Muscle of back (tissue), 11 donors: Measurements from ENCODE around the gene MOXD1. TPM values are rescaled to one million over a fixed set of nuclear protein-coding genes. Genes with fewer than 3 reads are reported as not detected.
"Not testable (repeated sequence)": the region's sequence is repeated elsewhere in the genome, so short reads cannot be mapped to it uniquely, and the experiment has no call there.

Experiments used
- DNase-seq, 3 donors: peaks; one replicate each; pipeline versions ENCODE4 v3.0.0 to v3.0.0-alpha.2; 2013
- polyA plus RNA-seq, 10 donors: library from polyadenylated mRNA; unstranded; fragments of 120-200 nt; gene quantifications; one replicate each; pipeline ENCODE4 v1.2.1, GENCODE V29; 2013; ENCODE audit not compliant: insufficient read length in 10 of 10

MOXD1 gene
- polyA plus RNA-seq, 10 donors, result 1.9 to 21.7 (median 3.8) TPM

DNA sequence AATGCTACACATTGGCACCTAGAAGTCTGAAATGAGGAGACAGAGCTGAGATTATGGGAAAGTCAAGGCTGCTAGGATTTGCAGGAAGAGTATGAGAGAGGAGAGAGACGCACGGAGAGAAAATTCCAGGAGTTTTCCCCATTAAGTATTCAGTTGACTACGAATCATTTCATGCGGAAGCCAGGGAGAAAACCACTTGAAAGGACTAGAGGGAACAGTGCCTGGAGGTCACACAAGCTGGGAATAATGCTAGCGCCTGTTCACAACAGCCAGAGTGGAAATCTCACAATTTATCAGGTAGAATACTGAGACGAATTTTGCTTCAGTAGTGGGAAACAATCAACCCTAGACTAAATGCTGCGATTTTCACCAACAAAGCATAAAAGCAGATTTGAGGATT is 118.6 kb downstream of the MOXD1 start:
- DNase-seq, result no peak

DNA sequence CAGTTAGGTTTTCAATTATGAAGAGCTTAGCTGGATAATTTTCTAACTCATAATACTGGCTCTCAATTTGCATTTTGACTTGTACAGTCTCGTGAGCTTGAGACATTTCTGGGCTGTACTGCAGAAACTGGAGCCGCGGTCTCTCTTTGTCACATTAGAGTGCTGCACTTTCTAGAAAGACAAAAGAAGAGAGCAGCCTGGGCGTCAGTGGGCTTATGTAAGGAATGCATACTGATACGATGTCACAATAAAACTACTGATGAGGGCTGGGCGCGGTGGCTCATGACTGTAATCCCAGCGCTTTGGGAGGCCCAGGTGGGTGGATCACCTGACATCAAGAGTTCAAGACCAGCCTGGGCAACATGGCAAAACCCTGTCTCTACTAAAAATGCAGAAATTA is 120.8 kb downstream of the MOXD1 start:
- no peak for DNase-seq

DNA sequence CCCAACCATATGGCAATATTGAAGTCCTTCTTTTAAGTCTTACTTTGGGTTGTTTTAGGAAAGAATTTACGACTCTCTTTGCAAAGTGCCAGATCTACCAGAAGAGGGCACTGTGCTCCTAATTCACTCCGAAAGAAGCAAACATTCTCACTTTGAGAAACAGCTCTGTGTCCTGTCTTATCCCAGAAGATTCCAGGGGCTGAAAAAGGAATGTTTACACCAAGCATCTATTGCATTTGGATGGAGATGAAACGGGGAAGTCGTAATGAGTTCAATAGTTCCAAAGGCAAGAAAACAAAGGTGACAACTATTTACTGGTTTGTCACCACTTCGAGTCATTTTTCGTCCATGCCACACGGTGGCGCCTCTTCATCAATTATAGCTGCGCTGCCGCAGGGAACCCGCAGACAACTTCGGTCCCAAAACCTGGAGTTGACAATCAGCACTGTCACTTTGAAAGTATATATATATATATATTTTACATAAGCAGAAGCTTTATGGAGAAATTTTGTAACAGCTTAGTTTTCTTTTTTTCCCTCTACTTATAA is 121.6 kb downstream of the MOXD1 start:
- peak; percentile 77 to 91 (median 78) for DNase-seq

DNA sequence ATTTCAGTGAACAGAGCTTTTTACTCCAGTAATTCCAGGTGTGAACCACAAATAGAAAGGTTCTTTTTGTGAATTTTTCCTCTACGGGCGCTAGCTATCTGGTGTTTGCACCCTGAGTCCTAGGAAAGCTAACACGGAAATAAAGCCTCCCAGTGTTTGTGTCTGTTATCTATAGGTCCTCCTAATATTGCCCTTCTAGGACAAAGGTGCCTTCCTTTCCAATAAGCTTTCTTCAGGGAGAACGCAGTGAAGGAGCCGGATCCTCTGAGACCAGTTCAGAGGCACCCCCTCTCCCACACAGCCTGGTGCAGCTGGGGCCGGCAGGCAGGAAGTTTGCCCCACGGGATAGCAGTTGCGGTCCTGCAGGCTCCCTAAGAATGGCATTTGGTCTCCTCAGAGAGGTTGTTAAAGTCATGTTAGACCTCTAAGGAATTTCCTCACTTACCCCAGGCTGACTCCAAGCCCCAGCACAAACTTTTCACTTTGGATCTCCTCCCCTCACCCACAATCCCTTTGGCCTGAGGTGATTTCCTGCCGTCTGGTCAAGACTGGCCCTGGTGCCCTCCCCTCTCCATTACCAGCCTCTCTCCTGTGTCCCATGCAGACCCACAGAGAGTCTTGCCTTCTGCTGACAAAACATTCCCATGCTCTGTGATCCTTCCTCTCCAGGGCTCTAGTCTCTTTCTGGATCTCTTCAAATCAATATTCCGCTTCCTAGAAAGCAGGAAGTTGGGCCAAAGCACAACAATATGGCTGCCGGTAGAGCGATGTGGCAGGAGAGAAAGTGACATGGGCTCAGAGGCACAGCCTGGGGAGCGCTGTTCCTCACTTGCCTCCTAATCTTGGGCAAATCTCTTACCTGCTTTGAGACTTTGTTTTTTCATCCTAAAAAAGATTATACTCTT is 126.0 kb downstream of the MOXD1 start:
- no peak for DNase-seq

DNA sequence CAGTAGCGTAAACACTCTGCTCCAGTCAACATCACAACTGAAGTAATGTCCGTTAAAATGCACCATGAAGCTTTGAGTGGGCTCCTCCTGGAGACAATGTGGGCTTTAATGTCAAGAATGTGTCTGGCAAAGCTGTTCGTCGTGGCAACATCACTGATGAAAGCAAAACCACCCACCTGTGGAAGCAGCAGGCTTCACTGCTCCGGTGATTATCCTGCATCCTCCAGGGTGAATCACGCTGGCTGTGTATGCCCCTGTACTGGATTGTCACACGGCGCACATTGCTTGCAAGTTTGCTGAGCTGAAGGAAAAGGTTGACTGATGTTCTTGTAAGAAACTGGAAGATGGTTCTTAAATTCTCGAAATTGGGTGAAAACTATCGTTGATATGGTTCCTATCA is 128.5 kb downstream of the MOXD1 start:
- no peak for DNase-seq

DNA sequence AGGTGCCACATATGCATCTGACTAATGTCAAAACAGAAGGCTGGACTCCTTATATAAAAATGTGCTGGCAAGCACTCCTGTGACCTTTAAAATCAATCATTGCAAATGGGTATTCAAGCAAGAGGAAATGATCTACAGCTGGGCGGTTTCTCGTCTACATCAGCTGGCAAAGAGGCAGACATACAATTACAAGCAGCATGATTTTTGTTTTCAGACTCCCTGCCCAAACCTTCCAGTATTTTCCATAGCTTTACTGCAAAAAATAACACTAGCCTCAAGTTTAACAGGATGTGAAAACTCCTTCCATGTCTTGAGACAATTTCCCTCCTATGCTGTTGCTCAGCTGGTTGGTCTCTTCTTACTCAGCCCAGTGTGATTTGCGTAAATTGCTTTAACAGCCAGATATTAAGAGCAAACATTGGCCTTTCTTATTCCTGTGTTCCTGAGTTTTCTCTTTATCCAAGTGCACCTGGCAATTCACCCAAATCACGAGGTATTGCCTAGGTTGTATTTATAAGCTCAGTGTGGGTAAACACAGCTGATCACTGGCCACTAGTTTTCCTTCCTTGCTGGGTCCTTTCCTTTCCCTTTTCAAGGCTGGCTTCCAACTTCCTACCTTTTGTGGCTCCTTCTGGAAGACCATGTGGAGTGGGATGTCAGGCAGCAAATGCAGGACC is 130.4 kb downstream of the MOXD1 start:
- DNase-seq, result peak in 2 of 3 donors; percentile 63 to 79

DNA sequence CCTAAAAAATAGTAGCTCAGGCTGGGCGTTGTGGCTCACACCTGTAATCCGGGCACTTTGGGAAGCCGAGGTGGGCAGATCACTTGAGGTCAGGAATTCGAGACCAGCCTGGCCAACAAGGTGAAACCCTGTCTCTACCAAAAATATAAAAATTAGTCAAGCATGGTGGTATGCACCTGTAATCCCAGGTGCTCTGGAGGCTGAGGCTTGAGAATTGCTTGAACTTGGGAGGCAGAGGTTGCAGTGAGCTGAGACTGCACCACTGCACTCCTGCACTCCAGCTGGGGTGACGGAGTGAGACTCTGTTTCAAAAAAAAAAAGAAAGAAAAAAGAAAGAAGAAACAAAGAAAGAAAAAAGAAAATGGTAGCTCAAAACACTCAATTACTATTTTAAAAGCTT is 132.6 kb downstream of the MOXD1 start:
- DNase-seq, result not testable (repeated sequence)

DNA sequence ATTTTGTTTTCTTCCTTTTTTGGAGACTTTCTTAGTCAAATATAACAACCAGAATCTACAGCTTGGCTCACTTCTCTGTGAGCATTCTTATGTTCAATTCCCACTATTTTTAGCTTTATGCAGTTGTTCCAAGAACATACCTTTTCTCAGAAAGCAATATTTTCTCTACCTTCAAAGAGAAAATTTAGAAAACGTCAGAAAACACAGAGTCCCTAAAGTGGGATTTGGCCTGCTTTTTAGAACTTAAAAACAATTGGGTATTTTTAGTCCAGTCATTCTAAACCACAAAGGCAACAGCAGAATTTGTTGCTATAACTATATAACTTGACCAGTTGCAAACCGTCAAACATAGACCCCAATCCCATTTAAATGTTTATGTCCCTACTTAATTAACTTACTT is 133.1 kb downstream of the MOXD1 start:
- peak in 1 of 3 donors; percentile 32 for DNase-seq

DNA sequence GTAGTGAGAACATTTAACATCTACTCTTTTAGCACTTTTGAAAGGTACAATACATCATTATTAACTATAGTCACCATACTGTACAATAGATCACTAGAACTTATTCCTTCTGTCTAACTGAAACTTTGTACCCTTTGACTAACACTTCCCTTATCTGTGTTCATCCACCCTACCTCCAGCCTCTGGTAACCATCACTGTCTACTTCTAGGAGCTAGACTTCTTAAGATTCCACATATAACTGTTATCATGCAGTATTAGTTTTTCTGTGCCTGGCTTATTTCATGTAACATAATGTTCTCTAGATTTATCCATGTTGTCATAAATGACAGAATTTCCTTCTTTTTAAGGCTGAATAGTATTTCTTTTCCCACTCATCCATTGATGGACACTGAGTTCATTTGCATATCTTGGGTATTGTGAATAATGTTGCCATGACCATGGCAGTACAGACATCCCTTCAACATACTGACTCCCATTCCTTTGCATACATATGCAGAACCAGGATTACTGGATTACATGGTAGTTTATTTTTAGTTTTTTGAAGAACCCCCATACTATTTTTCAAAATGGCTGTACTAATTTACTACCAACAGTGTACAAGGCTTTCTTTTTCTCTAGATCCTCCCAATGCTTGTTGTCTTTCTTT is 135.7 kb downstream of the MOXD1 start:
- no peak for DNase-seq

DNA sequence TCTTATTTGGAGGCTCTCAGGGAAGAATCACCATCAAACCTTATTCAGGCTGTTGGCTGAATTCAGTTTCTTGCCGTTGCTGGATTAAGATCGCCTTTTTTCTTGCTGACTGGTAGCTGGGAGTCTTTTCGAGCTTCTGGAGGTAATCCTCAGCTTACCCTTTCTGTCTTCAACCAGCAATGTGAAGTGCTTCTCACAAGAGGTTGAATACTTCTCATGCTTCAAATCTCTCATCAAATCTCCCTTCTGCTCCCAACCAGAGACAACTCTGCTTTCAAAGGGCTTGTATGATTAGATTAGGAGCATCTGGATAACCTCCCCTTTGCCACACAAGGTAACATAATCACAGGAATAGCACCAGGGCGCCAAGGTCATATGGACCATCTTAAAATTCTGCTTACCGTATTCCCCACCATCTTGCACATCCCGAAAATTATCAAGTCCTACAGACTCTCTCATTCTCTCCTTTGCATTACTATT is 137.2 kb downstream of the MOXD1 start:
- no peak for DNase-seq

DNA sequence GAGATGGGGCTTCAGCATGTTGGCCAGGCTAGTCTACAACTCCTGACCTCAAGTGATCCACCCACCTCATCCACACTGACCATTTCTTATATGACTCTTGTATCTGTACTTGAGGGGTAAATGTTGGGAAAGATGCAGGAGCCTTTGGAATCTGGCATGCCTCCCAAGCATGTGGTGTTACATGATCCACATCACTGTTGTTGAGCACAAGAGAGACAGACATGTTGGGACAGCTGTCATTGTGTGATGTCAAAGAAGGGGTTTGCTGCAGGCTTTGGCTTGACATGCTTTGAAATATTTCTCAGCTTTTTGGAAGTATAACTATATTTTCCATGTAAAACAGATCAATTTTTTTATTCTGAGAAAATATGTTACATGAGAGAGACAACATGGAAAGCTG is 139.9 kb downstream of the MOXD1 start:
- DNase-seq, result peak; percentile 59 to 72 (median 71)

DNA sequence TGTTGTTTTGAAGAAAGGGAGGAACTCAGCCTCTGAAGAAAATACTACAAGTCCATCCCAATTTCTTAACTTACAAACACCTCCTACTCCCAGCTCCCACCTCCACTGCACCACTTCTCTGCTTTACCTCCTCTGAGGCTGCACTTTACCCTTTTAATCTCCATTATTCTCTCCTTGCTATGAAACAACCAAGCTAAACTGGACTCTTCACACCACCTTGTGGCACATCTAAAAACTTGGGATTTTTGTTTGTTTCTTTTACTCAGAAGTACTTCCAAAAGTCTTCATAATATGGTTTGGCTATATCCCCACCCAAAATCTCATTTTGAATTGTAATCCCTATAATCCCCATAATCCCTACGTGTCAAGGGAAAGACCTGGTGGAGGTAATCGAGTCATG is 142.2 kb downstream of the MOXD1 start:
- no peak for DNase-seq

DNA sequence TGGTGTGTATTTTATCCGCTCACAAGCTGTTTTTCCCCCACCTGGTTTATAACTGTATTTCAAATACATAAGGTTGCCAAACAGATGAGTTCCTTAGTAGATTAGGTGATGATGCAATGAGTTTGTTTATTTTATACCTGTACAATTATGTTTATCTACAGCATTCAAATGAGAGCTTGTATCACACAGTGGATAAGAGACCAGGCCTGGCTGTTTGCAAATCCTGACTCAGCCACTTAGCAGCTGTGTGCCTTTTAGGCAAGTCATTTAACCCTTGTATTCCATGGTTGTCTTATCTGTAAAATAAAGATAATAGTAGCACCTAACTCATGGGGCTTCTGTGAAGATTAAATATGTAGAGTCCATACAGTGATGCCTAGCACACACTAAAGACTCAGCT is 143.7 kb downstream of the MOXD1 start:
- no peak for DNase-seq

DNA sequence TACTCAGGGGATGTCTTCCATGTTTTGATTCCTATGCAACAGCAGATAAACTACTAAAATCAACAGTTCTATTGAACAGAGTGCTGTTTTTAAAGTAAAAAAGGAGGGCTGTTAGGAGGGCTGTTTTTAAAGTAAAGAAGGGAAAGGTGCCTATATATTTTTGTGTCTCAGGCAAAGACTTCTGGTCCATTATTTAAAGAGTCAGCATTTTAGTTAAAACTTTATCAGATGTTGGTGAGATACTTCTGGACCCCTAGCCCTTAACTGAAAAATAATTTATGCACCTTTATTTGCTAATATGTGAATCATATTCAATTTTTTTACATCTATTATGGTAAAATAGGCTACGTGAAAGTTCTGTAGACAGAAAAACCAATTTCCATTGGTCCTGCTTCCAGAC is 144.8 kb downstream of the MOXD1 start:
- DNase-seq, result no peak

DNA sequence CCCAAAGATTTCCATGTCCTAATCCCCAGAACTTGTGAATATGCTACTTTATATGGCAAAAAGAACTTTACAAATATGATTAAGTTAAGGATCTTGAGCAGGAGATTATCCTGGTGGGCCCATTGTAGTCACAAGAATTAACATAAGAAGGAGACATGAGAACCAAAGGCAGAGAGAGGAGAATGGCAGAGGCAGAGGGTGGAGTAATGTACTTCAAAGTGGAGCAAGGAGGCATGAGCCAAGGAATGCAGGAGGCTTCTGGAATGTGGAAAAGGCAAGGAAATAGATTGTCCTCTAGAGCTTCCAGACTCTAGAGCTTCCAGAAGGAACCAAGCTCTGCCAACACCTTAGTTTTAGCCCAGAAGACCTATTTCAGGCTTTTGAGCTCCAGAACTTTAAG is 147.4 kb downstream of the MOXD1 start:
- DNase-seq, result no peak

DNA sequence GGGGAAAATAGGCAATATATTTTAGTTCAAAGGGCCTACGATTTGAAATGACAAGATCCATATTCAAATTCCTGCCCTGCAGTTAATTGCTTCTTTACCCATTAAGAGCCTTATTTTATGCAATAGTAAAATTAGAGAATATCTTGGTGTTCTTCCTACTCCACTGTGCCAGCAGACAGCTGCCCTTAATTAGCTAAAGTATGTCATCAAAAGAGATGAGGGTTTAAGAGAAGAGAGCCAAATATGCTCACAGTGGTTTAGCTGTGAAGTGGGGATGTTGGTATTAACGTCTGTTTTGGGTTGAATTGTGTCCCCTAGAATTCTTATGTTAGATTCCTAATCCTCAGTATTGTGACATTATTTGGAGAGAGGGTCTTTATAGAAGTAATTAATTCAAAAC is 148.1 kb downstream of the MOXD1 start:
- DNase-seq, result no peak

DNA sequence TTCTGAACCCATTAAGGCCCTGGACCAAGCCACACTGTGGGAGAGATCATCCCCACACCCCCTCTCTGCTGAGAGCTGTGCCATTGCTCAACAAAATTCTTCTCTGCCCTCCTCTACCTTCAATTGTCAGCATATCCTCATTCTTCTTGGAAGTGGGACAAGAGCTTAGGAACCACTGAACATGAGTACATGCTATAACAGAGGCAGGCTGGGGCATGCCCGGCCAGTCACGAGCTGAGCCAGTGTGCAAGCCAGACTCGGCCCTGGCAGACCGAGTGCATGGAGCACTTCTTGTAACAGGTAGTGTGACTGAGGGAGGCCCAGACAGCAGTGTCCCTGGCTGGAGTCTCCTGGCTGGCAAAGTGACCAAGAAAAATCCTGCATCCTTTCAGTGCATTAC is 149.2 kb downstream of the MOXD1 start:
- no peak for DNase-seq

DNA sequence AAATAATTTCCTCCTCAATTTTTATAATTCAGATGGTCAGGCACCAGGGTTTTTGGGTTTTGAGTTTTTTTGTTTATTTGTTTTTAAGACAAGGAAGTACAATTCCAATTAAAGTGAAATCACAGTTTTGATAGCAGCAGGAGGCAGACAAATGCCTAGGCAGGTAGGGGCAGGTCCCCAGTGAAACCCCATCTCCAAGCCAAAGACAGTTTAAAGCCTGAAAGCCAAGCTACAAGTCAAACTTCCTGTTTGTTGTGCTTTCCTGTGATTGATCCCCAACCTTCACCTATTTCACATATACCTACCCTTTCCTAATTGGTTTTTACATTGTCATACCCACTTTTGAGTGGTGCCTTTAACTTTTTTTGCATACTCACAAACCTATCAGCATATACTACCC is 149.6 kb downstream of the MOXD1 start:
- DNase-seq, result no peak

DNA sequence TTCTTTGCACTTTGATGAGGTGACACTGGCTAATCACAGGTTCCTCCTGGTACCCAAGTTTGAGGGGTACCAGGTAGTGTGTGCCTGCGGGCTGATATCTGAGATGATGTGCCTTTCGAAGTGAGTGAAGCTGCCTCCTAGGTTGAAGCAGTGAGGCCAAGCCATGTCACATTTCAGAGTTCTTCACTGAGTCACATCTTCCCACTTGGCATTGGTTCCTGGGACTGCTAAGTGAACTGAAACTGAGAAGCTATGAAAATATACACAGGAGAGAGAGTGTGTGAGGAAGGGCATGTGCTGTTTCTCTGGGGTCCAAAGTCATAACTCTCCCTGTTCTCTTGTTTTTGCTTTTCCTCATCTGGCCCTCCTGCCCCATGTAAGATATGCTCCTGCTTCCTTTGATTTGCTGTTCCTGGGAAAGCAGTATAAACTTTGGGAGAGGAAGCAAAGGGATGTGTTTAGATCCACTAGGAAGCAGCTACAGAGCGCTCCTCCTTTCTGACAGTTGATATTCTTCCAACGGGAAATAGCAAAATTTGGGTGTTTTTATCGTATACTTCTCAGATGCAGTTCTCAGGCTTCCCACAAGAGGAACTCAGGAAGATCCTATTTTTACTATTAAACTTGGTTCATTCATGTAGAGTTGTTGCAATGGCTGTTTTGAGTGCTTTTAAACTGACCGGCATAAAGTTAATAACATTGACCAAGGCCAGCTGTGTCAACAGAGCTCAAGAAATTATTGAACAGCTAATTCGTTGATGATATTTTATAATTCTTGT is 153.7 kb downstream of the MOXD1 start:
- DNase-seq, result no peak

DNA sequence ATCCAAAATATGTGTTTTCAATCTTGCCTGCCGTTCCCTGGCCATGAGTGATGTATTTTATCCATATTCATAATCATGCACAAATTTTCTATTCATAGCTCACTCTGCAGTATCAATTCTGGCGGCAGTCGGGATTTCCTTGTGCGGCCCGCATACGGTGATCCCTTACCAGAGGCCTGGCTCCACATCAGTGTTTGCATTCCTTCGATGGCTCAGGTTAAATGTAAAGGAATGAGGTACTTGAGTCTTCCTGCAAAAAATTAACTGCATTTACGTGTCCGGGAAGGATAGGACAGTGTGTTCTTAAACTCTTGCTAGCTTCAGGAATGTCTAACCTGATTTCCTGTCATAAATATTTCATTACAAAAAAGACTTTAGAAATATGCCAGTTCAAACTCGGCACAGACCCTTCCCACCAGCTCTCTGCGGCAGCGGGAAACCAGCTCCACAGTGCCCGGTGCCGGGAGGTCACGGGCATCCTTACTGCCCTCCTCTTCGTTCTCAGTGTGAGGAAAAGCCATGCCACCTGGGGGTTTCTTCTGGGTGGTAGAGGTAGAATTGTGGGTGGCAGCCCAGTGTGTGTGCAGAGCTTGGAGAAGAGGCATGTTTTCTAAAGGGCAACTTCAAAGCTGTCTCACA is 154.5 kb downstream of the MOXD1 start:
- DNase-seq, result no peak

DNA sequence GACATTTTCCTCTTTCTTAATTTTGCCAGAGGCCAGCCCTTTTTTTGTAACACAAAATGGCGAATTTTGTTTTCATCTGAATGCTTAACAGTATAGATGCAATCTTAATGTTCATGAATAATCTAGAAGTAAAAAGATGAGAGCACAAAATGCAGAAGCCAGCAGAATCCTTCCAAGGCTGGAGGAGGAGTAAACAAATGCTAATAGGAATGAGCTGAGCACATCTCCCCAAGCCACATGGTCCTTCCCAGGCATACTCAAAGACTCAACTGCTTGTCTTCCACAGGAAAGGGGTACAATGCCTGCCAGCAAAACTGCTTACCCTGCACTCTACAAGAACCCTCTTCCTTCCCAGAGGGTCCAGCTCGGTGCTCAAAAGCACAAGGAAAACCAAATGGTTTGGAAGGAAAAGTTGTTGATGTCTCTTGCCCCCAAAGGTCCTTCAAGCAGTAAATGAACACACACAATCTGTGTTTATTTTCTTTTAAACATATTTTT is 155.1 kb downstream of the MOXD1 start:
- no peak for DNase-seq
